ENCODE results near the gene HES6. TPM values are rescaled to one million over a fixed set of nuclear protein-coding genes. Genes with fewer than 3 reads are reported as not detected.
A peak's percentile ranks its signal among the peaks of the same experiment; 100 is the strongest.

The HES6 gene
- total and polyA plus RNA-seq, 7 donors = 4.1 to 54.5 (median 13.1) TPM

- Histone ChIP-seq H3K4me3 (no peak overlapping the region), H3K4me1 (peaks cover 50% of the 10 kb centered on the region), H3K27ac (peak overlapping the region; percentile 82), H3K27me3 (ENCODE audit: insufficient read depth in 3 of 3, low read length in 2 of 3) (no peaks in the 10 kb centered on the region), H3K9me3 (no peaks in the 10 kb centered on the region), H3K36me3 (ENCODE audit: insufficient read depth in 1 of 2, low read depth in 1 of 2) (peaks cover 0 to 20% of the 10 kb centered on the region in 2 donors)
- DNase-seq (peak in 1 of 2 donors; percentile 11), ATAC-seq (no peak)
- 82 to 86% (median 82%) methylated on average over 10 of the region's 10 CpGs for WGBS, 3 donors
- intact Hi-C loops (cut with DNase I) = no loop called here
- TF ChIP-seq CTCF (IDR thresholded peaks at IDR 0.05) = no peak
Measured at GRCh38 chr2:238243496-238244076, 3.7 kb upstream of the HES6 start.

GRCh38 chr2:238242731-238243495 lies 3.1 kb upstream of the HES6 start:
- H3K9me3 ChIP-seq = no peaks in the 10 kb centered on the region
- H3K4me3 ChIP-seq = no peak overlapping the region
- ATAC-seq = peak; percentile 6 to 42 (median 23)
- peaks cover 0 to 20% of the 10 kb centered on the region in 2 donors for H3K36me3 ChIP-seq (ENCODE audit: insufficient read depth in 1 of 2, low read depth in 1 of 2)
- TF ChIP-seq CTCF (IDR thresholded peaks at IDR 0.05) = no peak
- peak; percentile 51 to 82 for DNase-seq
- intact Hi-C loops (cut with DNase I) = no loop called here
- H3K4me1 ChIP-seq = peaks cover 46% of the 10 kb centered on the region
- 18 to 36% (median 22%) methylated on average over 7 of the region's 7 CpGs for WGBS, 3 donors
- H3K27me3 ChIP-seq (ENCODE audit: insufficient read depth in 3 of 3, low read length in 2 of 3) = no peaks in the 10 kb centered on the region
- peak overlapping the region; percentile 82 for H3K27ac ChIP-seq

- WGBS, 3 donors = 83 to 88% (median 87%) methylated on average over 2 of the region's 2 CpGs
- Histone ChIP-seq H3K9me3 (no peaks in the 10 kb centered on the region), H3K4me3 (no peak overlapping the region), H3K27me3 (ENCODE audit: insufficient read depth in 3 of 3, low read length in 2 of 3) (peaks cover 0 to 2% (median 0%) of the 10 kb centered on the region in 3 donors), H3K27ac (peak overlapping the region; percentile 82), H3K4me1 (peaks cover 40% of the 10 kb centered on the region), H3K36me3 (ENCODE audit: insufficient read depth in 1 of 2, low read depth in 1 of 2) (peaks cover 0 to 20% of the 10 kb centered on the region in 2 donors)
- intact Hi-C loops (cut with DNase I) = no loop called here
- no peak for ATAC-seq
- TF ChIP-seq CTCF (IDR thresholded peaks at IDR 0.05) = no peak
- no peak for DNase-seq
Measured at GRCh38 chr2:238241970-238242369, 2.1 kb upstream of the HES6 start.

- Histone ChIP-seq H3K9me3 (no peaks in the 10 kb centered on the region), H3K4me3 (peak overlapping the region; percentile 69), H3K27ac (peak overlapping the region; percentile 82), H3K4me1 (peaks cover 32% of the 10 kb centered on the region), H3K36me3 (ENCODE audit: insufficient read depth in 1 of 2, low read depth in 1 of 2) (peaks cover 0 to 11% of the 10 kb centered on the region in 2 donors), H3K27me3 (ENCODE audit: insufficient read depth in 3 of 3, low read length in 2 of 3) (peaks cover 0 to 2% (median 0%) of the 10 kb centered on the region in 3 donors)
- TF ChIP-seq CTCF (IDR thresholded peaks at IDR 0.05) = no peak
- intact Hi-C loops (cut with DNase I) = no loop called here
- WGBS, 3 donors = 8 to 12% (median 11%) methylated on average over 48 to 69 of the region's 71 CpGs
- DNase-seq (peak; percentile 85 to 95), ATAC-seq (peak; percentile 77 to 83 (median 79))
Measured at GRCh38 chr2:238240757-238241711, 1.2 kb upstream of the HES6 start.
